ENCODE results near the gene ZBTB8B.
"Not testable (repeated sequence)": the region's sequence is repeated elsewhere in the genome, so short reads cannot be mapped to it uniquely, and the experiment has no call there.

The ZBTB8B gene

DNA sequence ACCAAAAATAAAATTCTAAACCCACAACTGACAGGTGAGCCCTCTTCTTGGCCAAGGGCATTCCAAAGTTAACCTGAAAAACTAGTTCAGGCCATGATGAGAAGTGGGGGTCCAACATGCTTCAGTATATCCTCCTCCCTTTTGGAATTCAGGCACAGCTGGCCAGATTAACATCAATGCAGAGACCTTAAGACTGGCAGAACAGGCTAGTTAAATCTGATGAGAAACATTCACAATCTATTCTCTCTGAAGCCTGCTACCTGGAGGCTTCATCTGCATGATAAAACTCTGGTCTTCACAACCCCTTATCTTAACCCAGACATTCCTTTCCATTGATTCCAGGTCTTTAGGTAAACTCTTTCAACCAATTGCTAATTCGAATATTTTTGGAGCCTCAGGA is 26.7 kb upstream of the ZBTB8B start:
- no peak for DNase-seq (ENCODE audit: extremely low spot score)
- ChIA-PET POLR2A (no interaction called here), CTCF (no interaction called here)
- no peak for TF ChIP-seq CTCF (IDR thresholded peaks at IDR 0.05; ENCODE audit: control extremely low read depth, extremely low read depth, low read depth, missing control alignments)

DNA sequence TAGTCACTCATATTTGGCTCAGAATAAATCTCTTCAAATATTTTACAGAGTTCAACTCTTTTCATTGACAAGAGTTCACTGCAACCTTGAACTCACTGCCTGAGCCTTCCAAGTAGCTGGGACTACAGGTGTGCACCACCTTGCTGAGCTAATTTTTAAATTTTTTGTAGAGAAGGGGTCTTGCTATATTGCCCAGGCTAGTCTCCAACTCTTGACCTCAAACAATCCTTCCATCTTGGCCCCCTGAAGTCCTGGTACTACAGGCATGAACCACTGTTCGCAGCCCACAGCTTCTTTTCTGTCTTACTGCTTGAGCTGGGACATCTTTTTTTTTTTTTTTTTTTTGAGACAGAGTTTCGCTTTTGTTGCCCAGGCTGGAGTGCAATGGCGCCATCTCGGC is 26.1 kb upstream of the ZBTB8B start:
- POLR2A ChIA-PET; DNase-seq (ENCODE audit: extremely low spot score); CTCF ChIA-PET: not testable (repeated sequence)

GRCh38 chr1:32441467-32441866 is 23.4 kb upstream of the ZBTB8B start:
- CTCF ChIA-PET; DNase-seq (ENCODE audit: extremely low spot score); POLR2A ChIA-PET: not testable (repeated sequence)

GRCh38 chr1:32447469-32448185 is 17.2 kb upstream of the ZBTB8B start:
- CTCF ChIA-PET = interaction anchor here (0.6 to 2.1 kb wide), 4 partner anchors 17 to 325 kb away, joined by 3 to 5 read pairs (median 3); no protein-coding TSS in a partner anchor
- POLR2A ChIA-PET = no interaction called here
- no peak for DNase-seq (ENCODE audit: extremely low spot score)
- no peak for TF ChIP-seq CTCF (IDR thresholded peaks at IDR 0.05; ENCODE audit: control extremely low read depth, extremely low read depth, low read depth, missing control alignments)

DNA sequence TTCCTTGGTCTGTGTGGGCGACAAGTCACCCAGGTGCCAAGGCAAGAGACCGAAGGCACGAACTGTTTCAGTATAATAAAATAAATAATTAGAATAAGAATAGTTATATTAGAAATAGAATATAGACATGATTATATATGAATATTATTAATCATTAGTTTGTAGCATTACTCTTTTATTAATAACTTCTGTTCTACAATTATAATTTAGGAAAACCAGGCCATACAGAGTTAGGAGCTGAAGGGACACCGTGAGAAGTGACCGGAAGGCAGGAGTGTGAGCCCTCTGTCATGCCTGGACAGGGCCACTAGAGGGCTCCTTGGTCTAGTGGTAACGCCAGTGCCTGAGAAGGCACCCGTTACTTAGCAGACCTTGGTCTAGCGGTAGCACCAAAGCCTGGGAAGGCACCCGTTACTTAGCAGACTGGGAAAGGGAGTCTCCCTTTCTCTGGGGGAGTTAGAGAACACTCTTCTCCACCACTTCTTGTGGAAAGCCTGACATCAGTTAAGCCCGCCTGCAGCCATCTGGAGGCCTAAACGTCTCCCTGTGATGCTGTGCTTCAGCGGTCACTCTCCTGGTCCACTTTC is 16.6 kb upstream of the ZBTB8B start:
- POLR2A ChIA-PET; DNase-seq (ENCODE audit: extremely low spot score): not testable (repeated sequence)
- CTCF ChIA-PET = interaction anchor here (0.6 to 2.1 kb wide), 7 partner anchors 15 to 326 kb away, joined by 3 to 5 read pairs (median 3); no protein-coding TSS in a partner anchor
- TF ChIP-seq CTCF (IDR thresholded peaks at IDR 0.05; ENCODE audit: control extremely low read depth, extremely low read depth, low read depth, missing control alignments) = peak; percentile 81

DNA sequence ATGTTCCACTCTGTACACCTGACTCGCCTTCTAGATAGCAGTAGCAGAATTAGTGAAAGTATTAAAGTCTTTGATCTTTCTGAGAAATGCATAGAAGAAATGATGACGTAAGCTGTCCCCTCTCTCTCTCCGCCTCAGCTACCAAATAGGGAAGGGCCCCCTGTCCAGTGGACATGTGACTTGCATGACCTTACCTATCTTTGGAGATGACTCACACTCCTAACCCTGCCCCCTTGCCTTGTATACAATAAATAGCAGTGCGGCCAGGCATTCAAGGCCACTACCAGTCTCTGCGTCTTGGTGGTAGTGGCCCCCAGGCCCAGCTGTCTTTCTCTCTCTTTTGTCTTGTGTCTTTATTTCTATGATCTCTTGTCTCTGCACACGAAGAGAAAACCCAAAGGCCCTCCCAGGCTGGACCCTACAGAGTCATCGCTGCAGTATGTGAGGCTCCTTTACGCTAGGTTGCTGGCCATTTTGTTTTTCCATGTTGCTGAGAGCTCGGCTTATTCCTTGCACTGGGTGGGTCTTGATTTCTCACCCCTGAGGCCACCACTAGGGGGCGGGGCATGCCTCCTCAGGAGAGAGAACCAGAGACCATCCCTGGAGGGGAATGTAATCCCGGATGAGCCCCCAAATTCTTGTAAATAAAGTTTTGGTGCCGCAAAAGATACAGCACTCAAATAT is 16.0 kb upstream of the ZBTB8B start:
- TF ChIP-seq CTCF (IDR thresholded peaks at IDR 0.05; ENCODE audit: control extremely low read depth, extremely low read depth, low read depth, missing control alignments) = peak; percentile 3
- ChIA-PET POLR2A (no interaction called here), CTCF (interaction anchor here (0.7 to 2.1 kb wide), 4 partner anchors 14 to 326 kb away, joined by 3 to 5 read pairs (median 3); no protein-coding TSS in a partner anchor)
- no peak for DNase-seq (ENCODE audit: extremely low spot score)

DNA sequence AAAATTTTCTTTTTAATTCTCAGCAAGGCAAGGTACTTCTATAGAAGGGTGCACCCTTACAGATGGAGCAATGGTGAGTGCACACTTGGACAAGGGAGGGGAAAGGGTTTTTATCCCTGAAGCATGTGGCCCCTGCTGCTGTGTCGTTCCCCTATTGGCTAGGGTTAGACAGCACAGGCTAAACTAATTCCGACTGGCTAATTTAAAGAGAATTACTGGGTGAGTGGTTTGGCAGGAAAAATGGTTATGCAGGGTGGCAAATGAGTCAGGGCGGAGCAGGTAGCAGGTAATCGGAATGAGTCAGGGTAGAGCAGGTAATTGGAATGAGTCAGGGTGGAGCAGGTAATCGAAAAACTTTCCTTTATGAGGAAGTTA is 15.4 kb upstream of the ZBTB8B start:
- DNase-seq (ENCODE audit: extremely low spot score); POLR2A ChIA-PET: not testable (repeated sequence)
- CTCF ChIA-PET = interaction anchor here (0.9 to 2.1 kb wide), 3 partner anchors 21 to 325 kb away, joined by 3 to 5 read pairs (median 3); no protein-coding TSS in a partner anchor

- DNase-seq (ENCODE audit: extremely low spot score) = no peak
- TF ChIP-seq CTCF (IDR thresholded peaks at IDR 0.05; ENCODE audit: control extremely low read depth, extremely low read depth, low read depth, missing control alignments) = no peak
- POLR2A ChIA-PET = no interaction called here
- CTCF ChIA-PET = no interaction called here
Measured at GRCh38 chr1:32454726-32455125, 10.1 kb upstream of the ZBTB8B start.

All from GM10248 (cell line).